GM23338 (cell line): ENCODE data around the gene SWT1. TPM values are rescaled to one million over a fixed set of nuclear protein-coding genes. Genes with fewer than 3 reads are reported as not detected.

Experiments
- ATAC-seq: fragments of 200-7000 bp; cut with Tn5 transposase; 3 replicates; pipeline ENCODE4 v1.9.1; 2020
- DNase-seq: peaks from one replicate; pipeline ENCODE4 v3.0.0-alpha.2; 2015; ENCODE audit warnings: low spot score
- H2AFZ ChIP-seq: fragments of 200-600 bp; sonication (generic); 2 replicates; pipeline ENCODE4 v1.8.0; 2016; ENCODE audit warnings: antibody characterized with exemption, mild to moderate bottlenecking, moderate library complexity
- H3F3A ChIP-seq: fragments of 200-600 bp; sonication (generic); replicated peaks from 2 replicates; pipeline ENCODE4 v1.8.0; 2017; ENCODE audit warnings: antibody characterized with exemption, mixed run types, low read depth
- H3K27ac ChIP-seq: fragments of 200-600 bp; sonication (generic); 2 replicates; pipeline ENCODE4 v1.6.1; 2016; ENCODE audit warnings: low read depth
- H3K27me3 ChIP-seq: fragments of 200-600 bp; sonication (generic); 2 replicates; pipeline ENCODE4 v1.8.0; 2016; ENCODE audit warnings: mild to moderate bottlenecking, mixed run types, moderate library complexity; ENCODE audit not compliant: insufficient read depth
- H3K36me3 ChIP-seq: fragments of 200-600 bp; sonication (generic); 2 replicates; pipeline ENCODE4 v1.8.0; 2016; ENCODE audit warnings: mild to moderate bottlenecking; ENCODE audit not compliant: insufficient read depth
- H3K4me1 ChIP-seq: fragments of 200-600 bp; sonication (generic); 2 replicates; pipeline ENCODE4 v1.8.0; 2016; ENCODE audit warnings: mild to moderate bottlenecking, moderate library complexity; ENCODE audit not compliant: insufficient read depth
- H3K4me2 ChIP-seq: fragments of 200-600 bp; sonication (generic); 2 replicates; pipeline ENCODE4 v1.7.1; 2017; ENCODE audit warnings: mixed run types
- H3K4me3 ChIP-seq: fragments of 200-600 bp; sonication (generic); 2 replicates; pipeline ENCODE4 v1.6.1; 2016; ENCODE audit warnings: mixed run types
- H3K79me2 ChIP-seq: fragments of 200-600 bp; sonication (generic); replicated peaks from 2 replicates; pipeline ENCODE4 v1.8.0; 2017; ENCODE audit warnings: mild to moderate bottlenecking; ENCODE audit not compliant: insufficient read depth
- H3K9me2 ChIP-seq: fragments of 200-600 bp; sonication (generic); 2 replicates; pipeline ENCODE4 v1.8.0; 2017; ENCODE audit not compliant: insufficient read depth
- H4K20me1 ChIP-seq: fragments of 200-600 bp; sonication (generic); replicated peaks from 2 replicates; pipeline ENCODE4 v1.8.0; 2017; ENCODE audit warnings: mild to moderate bottlenecking; ENCODE audit not compliant: insufficient read depth
- H3K27ac Mint-ChIP-seq: 2 replicates; pipeline ENCODE4 v1.8.0; 2020; ENCODE audit warnings: inconsistent platforms, mild to moderate bottlenecking, moderate library complexity, mixed read lengths
- H3K27me3 Mint-ChIP-seq: 3 replicates; pipeline ENCODE4 v1.8.0; 2022; ENCODE audit warnings: low read depth, mild to moderate bottlenecking, moderate library complexity, mixed read lengths, inconsistent platforms; ENCODE audit not compliant: insufficient read depth, poor library complexity
- H3K36me3 Mint-ChIP-seq: 3 replicates; pipeline ENCODE4 v1.8.0; 2021; ENCODE audit warnings: low read depth, mild to moderate bottlenecking, inconsistent platforms, moderate library complexity, mixed read lengths
- H3K4me1 Mint-ChIP-seq: 3 replicates; pipeline ENCODE4 v1.8.0; 2020; ENCODE audit warnings: mild to moderate bottlenecking, inconsistent platforms, mixed read lengths
- H3K4me3 Mint-ChIP-seq: 3 replicates; pipeline ENCODE4 v1.8.0; 2021; ENCODE audit warnings: moderate library complexity, mild to moderate bottlenecking, inconsistent platforms, mixed read lengths
- H3K9me3 Mint-ChIP-seq: 3 replicates; pipeline ENCODE4 v1.8.0; 2020; ENCODE audit warnings: moderate library complexity, mild to moderate bottlenecking, inconsistent platforms, mixed read lengths
- CREB1 ChIP-seq: fragments of 250-450 bp; sonication (Bioruptor Pico); IDR thresholded peaks from 2 replicates; pipeline ENCODE4 v1.5.0; 2020; ENCODE audit warnings: low read depth, mild to moderate bottlenecking, moderate library complexity
- EZH2 ChIP-seq: fragments of 200-600 bp; sonication (generic); IDR thresholded peaks from one replicate; pipeline ENCODE4 v1.8.0; 2017; ENCODE audit warnings: antibody characterized with exemption, mild to moderate bottlenecking, low read depth; ENCODE audit not compliant: unreplicated experiment
- EZH2phosphoT487 ChIP-seq: fragments of 200-600 bp; sonication (generic); IDR thresholded peaks from one replicate; pipeline ENCODE4 v1.8.1; 2018; ENCODE audit warnings: antibody characterized with exemption; ENCODE audit not compliant: unreplicated experiment
- JUNB ChIP-seq: IDR thresholded peaks from one replicate; pipeline ENCODE4 v1.6.1; 2016; ENCODE audit warnings: antibody characterized with exemption; ENCODE audit not compliant: unreplicated experiment
- NANOG ChIP-seq: IDR thresholded peaks from 2 replicates; pipeline ENCODE4 v1.6.1; 2016; ENCODE audit warnings: antibody characterized with exemption, borderline replicate concordance
- POLR2AphosphoS5 ChIP-seq: IDR thresholded peaks from 2 replicates; pipeline ENCODE4 v1.6.1; 2016; ENCODE audit warnings: antibody characterized with exemption, low read depth
- REST ChIP-seq: IDR thresholded peaks from one replicate; pipeline ENCODE4 v1.6.1; 2018; ENCODE audit warnings: antibody characterized with exemption; ENCODE audit not compliant: unreplicated experiment
- STAT1 ChIP-seq: IDR thresholded peaks from one replicate; pipeline ENCODE4 v1.6.1; 2016; ENCODE audit warnings: antibody characterized with exemption; ENCODE audit not compliant: unreplicated experiment
- ZNF114 ChIP-seq: fragments of 250-450 bp; sonication (Bioruptor Pico); IDR thresholded peaks from 2 replicates; pipeline ENCODE4 v1.5.0; 2020; ENCODE audit warnings: mild to moderate bottlenecking, moderate library complexity
- ZNF331 ChIP-seq: fragments of 250-450 bp; sonication (Bioruptor Pico); IDR thresholded peaks from 2 replicates; pipeline ENCODE4 v1.5.0; 2020; ENCODE audit warnings: low read depth, mild to moderate bottlenecking, moderate library complexity
- polyA plus RNA-seq: library from polyadenylated mRNA; unstranded; fragments of >200 nt; fragmentation: Nextera tagmentation; extraction: Ambion mirVana; gene quantifications from 2 replicates; pipeline ENCODE4 v1.2.1, GENCODE V29; 2016
- total RNA-seq: library from RNA; depleted of rRNA; stranded (reverse); fragments of >200 nt; shearing (Covaris generic); gene quantifications from 2 replicates; pipeline ENCODE4 v1.2.3, GENCODE V29; 2014
- TF ChIP-seq, protein P1 (sequence below): IDR thresholded peaks from 2 replicates; pipeline ENCODE4 v1.6.1; 2016; ENCODE audit warnings: antibody characterized with exemption
- TF ChIP-seq, protein P2 (sequence below): fragments of 250-450 bp; sonication (Bioruptor Pico); IDR thresholded peaks from 2 replicates; pipeline ENCODE4 v1.5.0; 2020; ENCODE audit warnings: mild to moderate bottlenecking, moderate library complexity

Gene SWT1
- total and polyA plus RNA-seq, 2 experiments from 2014 or later, result 3.6 to 5.7 TPM

DNA sequence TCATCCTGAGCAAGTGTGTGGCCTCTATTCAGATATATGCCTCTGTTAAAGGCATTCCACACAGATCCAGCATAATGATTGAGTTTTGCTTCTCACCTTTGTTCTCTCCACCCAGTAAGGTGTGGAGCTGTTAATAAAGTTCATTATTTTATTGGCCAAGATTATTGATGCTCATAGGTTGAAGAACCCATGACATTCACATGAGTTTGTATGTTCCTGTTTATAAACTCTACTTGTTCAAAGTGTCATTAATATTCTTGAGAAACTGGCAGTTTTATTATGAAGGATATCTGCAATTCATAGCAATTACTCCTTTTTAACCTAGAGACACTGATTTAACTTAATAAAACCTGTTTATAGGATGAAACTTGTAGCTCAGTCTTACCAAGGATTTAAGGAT is 138.1 kb downstream of the SWT1 start (continued):
- TF ChIP-seq, protein P1, sequence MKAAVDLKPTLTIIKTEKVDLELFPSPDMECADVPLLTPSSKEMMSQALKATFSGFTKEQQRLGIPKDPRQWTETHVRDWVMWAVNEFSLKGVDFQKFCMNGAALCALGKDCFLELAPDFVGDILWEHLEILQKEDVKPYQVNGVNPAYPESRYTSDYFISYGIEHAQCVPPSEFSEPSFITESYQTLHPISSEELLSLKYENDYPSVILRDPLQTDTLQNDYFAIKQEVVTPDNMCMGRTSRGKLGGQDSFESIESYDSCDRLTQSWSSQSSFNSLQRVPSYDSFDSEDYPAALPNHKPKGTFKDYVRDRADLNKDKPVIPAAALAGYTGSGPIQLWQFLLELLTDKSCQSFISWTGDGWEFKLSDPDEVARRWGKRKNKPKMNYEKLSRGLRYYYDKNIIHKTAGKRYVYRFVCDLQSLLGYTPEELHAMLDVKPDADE, result no peak
- TF ChIP-seq EZH2, result no peak
- no peak for TF ChIP-seq JUNB

- Mint-ChIP-seq H3K4me3 (no peak overlapping the region), H3K27ac (no peak overlapping the region), H3K27me3 (no peaks in the 10 kb centered on the region), H3K9me3 (no peaks in the 10 kb centered on the region), H3K36me3 (peaks cover 72% of the 10 kb centered on the region), H3K4me1 (no peaks in the 10 kb centered on the region)
- H3K27me3 ChIP-seq, result no peaks in the 10 kb centered on the region
- H3K4me2 ChIP-seq, result no peak overlapping the region
- DNase-seq (no peak), ATAC-seq (no peak)
- H3F3A ChIP-seq, result 0 out of 2 replicates have a peak, but pooled peaks cover 6% of the 10 kb centered on the region
- H4K20me1 ChIP-seq, result peaks cover 3% of the 10 kb centered on the region; the same call in 1 of the 2 replicates
- H3K9me2 ChIP-seq, result no peaks in the 10 kb centered on the region
- no peak overlapping the region for H2AFZ ChIP-seq
- no peaks in the 10 kb centered on the region; the same call in 1 of the 2 replicates for H3K79me2 ChIP-seq
- no peak overlapping the region for H3K4me3 ChIP-seq
- no peak overlapping the region for H3K27ac ChIP-seq
- H3K36me3 ChIP-seq, result peaks cover 70% of the 10 kb centered on the region
- H3K4me1 ChIP-seq, result no peaks in the 10 kb centered on the region
- TF ChIP-seq ZNF331, result no peak
- TF ChIP-seq EZH2, result no peak
- TF ChIP-seq, protein P2, sequence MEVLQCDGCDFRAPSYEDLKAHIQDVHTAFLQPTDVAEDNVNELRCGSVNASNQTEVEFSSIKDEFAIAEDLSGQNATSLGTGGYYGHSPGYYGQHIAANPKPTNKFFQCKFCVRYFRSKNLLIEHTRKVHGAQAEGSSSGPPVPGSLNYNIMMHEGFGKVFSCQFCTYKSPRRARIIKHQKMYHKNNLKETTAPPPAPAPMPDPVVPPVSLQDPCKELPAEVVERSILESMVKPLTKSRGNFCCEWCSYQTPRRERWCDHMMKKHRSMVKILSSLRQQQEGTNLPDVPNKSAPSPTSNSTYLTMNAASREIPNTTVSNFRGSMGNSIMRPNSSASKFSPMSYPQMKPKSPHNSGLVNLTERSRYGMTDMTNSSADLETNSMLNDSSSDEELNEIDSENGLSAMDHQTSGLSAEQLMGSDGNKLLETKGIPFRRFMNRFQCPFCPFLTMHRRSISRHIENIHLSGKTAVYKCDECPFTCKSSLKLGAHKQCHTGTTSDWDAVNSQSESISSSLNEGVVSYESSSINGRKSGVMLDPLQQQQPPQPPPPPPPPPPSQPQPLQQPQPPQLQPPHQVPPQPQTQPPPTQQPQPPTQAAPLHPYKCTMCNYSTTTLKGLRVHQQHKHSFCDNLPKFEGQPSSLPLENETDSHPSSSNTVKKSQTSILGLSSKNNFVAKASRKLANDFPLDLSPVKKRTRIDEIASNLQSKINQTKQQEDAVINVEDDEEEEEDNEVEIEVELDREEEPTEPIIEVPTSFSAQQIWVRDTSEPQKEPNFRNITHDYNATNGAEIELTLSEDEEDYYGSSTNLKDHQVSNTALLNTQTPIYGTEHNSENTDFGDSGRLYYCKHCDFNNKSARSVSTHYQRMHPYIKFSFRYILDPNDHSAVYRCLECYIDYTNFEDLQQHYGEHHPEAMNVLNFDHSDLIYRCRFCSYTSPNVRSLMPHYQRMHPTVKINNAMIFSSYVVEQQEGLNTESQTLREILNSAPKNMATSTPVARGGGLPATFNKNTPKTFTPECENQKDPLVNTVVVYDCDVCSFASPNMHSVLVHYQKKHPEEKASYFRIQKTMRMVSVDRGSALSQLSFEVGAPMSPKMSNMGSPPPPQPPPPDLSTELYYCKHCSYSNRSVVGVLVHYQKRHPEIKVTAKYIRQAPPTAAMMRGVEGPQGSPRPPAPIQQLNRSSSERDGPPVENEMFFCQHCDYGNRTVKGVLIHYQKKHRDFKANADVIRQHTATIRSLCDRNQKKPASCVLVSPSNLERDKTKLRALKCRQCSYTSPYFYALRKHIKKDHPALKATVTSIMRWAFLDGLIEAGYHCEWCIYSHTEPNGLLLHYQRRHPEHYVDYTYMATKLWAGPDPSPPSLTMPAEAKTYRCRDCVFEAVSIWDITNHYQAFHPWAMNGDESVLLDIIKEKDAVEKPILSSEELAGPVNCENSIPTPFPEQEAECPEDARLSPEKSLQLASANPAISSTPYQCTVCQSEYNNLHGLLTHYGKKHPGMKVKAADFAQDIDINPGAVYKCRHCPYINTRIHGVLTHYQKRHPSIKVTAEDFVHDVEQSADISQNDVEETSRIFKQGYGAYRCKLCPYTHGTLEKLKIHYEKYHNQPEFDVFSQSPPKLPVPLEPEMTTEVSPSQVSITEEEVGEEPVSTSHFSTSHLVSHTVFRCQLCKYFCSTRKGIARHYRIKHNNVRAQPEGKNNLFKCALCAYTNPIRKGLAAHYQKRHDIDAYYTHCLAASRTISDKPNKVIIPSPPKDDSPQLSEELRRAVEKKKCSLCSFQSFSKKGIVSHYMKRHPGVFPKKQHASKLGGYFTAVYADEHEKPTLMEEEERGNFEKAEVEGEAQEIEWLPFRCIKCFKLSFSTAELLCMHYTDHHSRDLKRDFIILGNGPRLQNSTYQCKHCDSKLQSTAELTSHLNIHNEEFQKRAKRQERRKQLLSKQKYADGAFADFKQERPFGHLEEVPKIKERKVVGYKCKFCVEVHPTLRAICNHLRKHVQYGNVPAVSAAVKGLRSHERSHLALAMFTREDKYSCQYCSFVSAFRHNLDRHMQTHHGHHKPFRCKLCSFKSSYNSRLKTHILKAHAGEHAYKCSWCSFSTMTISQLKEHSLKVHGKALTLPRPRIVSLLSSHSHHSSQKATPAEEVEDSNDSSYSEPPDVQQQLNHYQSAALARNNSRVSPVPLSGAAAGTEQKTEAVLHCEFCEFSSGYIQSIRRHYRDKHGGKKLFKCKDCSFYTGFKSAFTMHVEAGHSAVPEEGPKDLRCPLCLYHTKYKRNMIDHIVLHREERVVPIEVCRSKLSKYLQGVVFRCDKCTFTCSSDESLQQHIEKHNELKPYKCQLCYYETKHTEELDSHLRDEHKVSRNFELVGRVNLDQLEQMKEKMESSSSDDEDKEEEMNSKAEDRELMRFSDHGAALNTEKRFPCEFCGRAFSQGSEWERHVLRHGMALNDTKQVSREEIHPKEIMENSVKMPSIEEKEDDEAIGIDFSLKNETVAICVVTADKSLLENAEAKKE (CRISPR knock-in tag), result no peak
- TF ChIP-seq REST, result no peak
- no peak for TF ChIP-seq EZH2phosphoT487
- no peak for TF ChIP-seq POLR2AphosphoS5
- no peak for TF ChIP-seq STAT1
- no peak for TF ChIP-seq ZNF114 (CRISPR knock-in tag)
- TF ChIP-seq, protein P1, result no peak
- TF ChIP-seq NANOG, result no peak
- no peak for TF ChIP-seq CREB1 (CRISPR knock-in tag)
- TF ChIP-seq JUNB, result no peak
Observed at GRCh38 chr1:185297982-185298381, 141.0 kb downstream of the SWT1 start.
